H9 (cell line): ENCODE results near the gene ZBTB38. TPM values are rescaled to one million over a fixed set of nuclear protein-coding genes. Genes with fewer than 3 reads are reported as not detected.

Experiments
- DNase-seq: peaks from one replicate; pipeline ENCODE4 v3.0.0-alpha.2; 2017
- H2AFZ ChIP-seq: one replicate; pipeline ENCODE4 v1.6.1; 2013; ENCODE audit warnings: mild to moderate bottlenecking, low read length, control low read depth, moderate library complexity
- H2AK5ac ChIP-seq: 2 replicates; pipeline ENCODE4 v1.6.1; 2013; ENCODE audit warnings: low read length, control low read depth, mixed read lengths; ENCODE audit not compliant: insufficient read length
- H2BK120ac ChIP-seq: one replicate; pipeline ENCODE4 v1.6.1; 2013; ENCODE audit warnings: low read depth, mild to moderate bottlenecking, low read length, control low read depth, inconsistent platforms; ENCODE audit not compliant: poor library complexity, severe bottlenecking
- H2BK12ac ChIP-seq: 2 replicates; pipeline ENCODE4 v1.6.1; 2013; ENCODE audit warnings: low read length, control low read depth, mixed read lengths, low read depth; ENCODE audit not compliant: insufficient read length
- H2BK15ac ChIP-seq: 2 replicates; pipeline ENCODE4 v1.6.1; 2013; ENCODE audit warnings: low read depth, low read length, control low read depth
- H2BK20ac ChIP-seq: one replicate; pipeline ENCODE4 v1.6.1; 2013; ENCODE audit warnings: low read depth, mild to moderate bottlenecking, low read length, control low read depth, inconsistent platforms; ENCODE audit not compliant: poor library complexity, severe bottlenecking
- H2BK5ac ChIP-seq: 2 replicates; pipeline ENCODE4 v1.6.1; 2013; ENCODE audit warnings: low read length, control low read depth, mixed read lengths; ENCODE audit not compliant: insufficient read length
- H3K14ac ChIP-seq: 2 replicates; pipeline ENCODE4 v1.6.1; 2013; ENCODE audit warnings: low read length, control low read depth; ENCODE audit not compliant: insufficient read depth
- H3K18ac ChIP-seq: 2 replicates; pipeline ENCODE4 v1.6.1; 2013; ENCODE audit warnings: low read depth, mild to moderate bottlenecking, mixed read lengths, low read length, control low read depth; ENCODE audit not compliant: insufficient read length
- H3K23ac ChIP-seq: 2 replicates; pipeline ENCODE4 v1.6.1; 2013; ENCODE audit warnings: low read length, control low read depth, mixed read lengths, low read depth; ENCODE audit not compliant: insufficient read length
- H3K23me2 ChIP-seq: 2 replicates; pipeline ENCODE4 v1.6.1; 2013; ENCODE audit warnings: low read depth, mild to moderate bottlenecking, mixed read lengths, low read length, control low read depth; ENCODE audit not compliant: insufficient read length, poor library complexity, severe bottlenecking
- H3K27ac ChIP-seq: 2 replicates; pipeline ENCODE4 v1.5.1; 2013; ENCODE audit warnings: low read length, control low read depth, mixed read lengths, low read depth; ENCODE audit not compliant: insufficient read length
- H3K27me3 ChIP-seq: 2 replicates; pipeline ENCODE4 v1.6.1; 2013; ENCODE audit warnings: low read length, control low read depth, inconsistent platforms; ENCODE audit not compliant: insufficient read depth
- H3K4ac ChIP-seq: 2 replicates; pipeline ENCODE4 v1.6.1; 2013; ENCODE audit warnings: low read depth, mild to moderate bottlenecking, control low read depth, inconsistent platforms, low read length, moderate library complexity
- H3K4me1 ChIP-seq: 2 replicates; pipeline ENCODE4 v1.6.1; 2013; ENCODE audit warnings: low read length, control low read depth, inconsistent platforms; ENCODE audit not compliant: insufficient read depth
- H3K4me2 ChIP-seq: 2 replicates; pipeline ENCODE4 v1.6.1; 2013; ENCODE audit warnings: low read length, control low read depth, mixed read lengths; ENCODE audit not compliant: insufficient read length, insufficient read depth
- H3K56ac ChIP-seq: 2 replicates; pipeline ENCODE4 v1.6.1; 2013; ENCODE audit warnings: low read depth, mild to moderate bottlenecking, mixed read lengths, low read length, control low read depth; ENCODE audit not compliant: insufficient read length
- H3K79me1 ChIP-seq: 2 replicates; pipeline ENCODE4 v1.6.1; 2013; ENCODE audit warnings: low read depth, mild to moderate bottlenecking, moderate library complexity, low read length, control low read depth, inconsistent platforms; ENCODE audit not compliant: insufficient read depth, poor library complexity, severe bottlenecking
- H3K79me2 ChIP-seq: 2 replicates; pipeline ENCODE4 v1.6.1; 2013; ENCODE audit warnings: low read length, control low read depth, inconsistent platforms; ENCODE audit not compliant: insufficient read depth
- H3K9ac ChIP-seq: 2 replicates; pipeline ENCODE4 v1.6.1; 2013; ENCODE audit warnings: low read length, control low read depth, mixed read lengths; ENCODE audit not compliant: insufficient read length; ENCODE audit errors: extremely low read depth
- H3K9me3 ChIP-seq: one replicate; pipeline ENCODE4 v1.6.1; 2013; ENCODE audit warnings: low read depth, low read length, inconsistent platforms; ENCODE audit not compliant: control insufficient read depth
- H3T11ph ChIP-seq: one replicate; pipeline ENCODE4 v1.6.1; 2013; ENCODE audit warnings: mild to moderate bottlenecking, low read length, control low read depth, inconsistent platforms
- H4K20me1 ChIP-seq: one replicate; pipeline ENCODE4 v1.6.1; 2013; ENCODE audit not compliant: control insufficient read depth, insufficient read length, insufficient read depth
- H4K5ac ChIP-seq: 2 replicates; pipeline ENCODE4 v1.6.1; 2013; ENCODE audit warnings: low read depth, mild to moderate bottlenecking, mixed read lengths, low read length, control low read depth; ENCODE audit not compliant: insufficient read length
- H4K8ac ChIP-seq: replicated peaks from 2 replicates; pipeline ENCODE4 v1.6.1; 2013; ENCODE audit warnings: low read length, control low read depth, mixed read lengths, low read depth; ENCODE audit not compliant: insufficient read length
- H4K91ac ChIP-seq: 2 replicates; pipeline ENCODE4 v1.6.1; 2013; ENCODE audit warnings: low read depth, mild to moderate bottlenecking, moderate library complexity, mixed read lengths, low read length, control low read depth; ENCODE audit not compliant: insufficient read length
- H3K27ac Mint-ChIP-seq, 3 experiments: 2 replicates in 2 of 3; 3 replicates in 1 of 3; pipeline ENCODE4 v1.8.0; 2020 to 2021; ENCODE audit warnings: mixed read lengths in 3 of 3, mild to moderate bottlenecking in 1 of 3, moderate library complexity in 1 of 3
- H3K27me3 Mint-ChIP-seq: 2 replicates; pipeline ENCODE4 v1.8.0; 2021; ENCODE audit warnings: low read depth, mild to moderate bottlenecking, moderate library complexity, mixed read lengths
- H3K36me3 Mint-ChIP-seq, 3 experiments: 2 replicates in 2 of 3; 3 replicates in 1 of 3; pipeline ENCODE4 v1.8.0; 2020 to 2021; ENCODE audit warnings: low read depth in 3 of 3, mixed read lengths in 3 of 3; ENCODE audit not compliant: insufficient read depth in 1 of 3
- H3K4me1 Mint-ChIP-seq, 2 experiments: 2 replicates each; pipeline ENCODE4 v1.8.0; 2020; ENCODE audit warnings: mixed read lengths in 2 of 2
- H3K4me3 Mint-ChIP-seq, 2 experiments: 2 replicates in 1 of 2; 3 replicates in 1 of 2; pipeline ENCODE4 v1.8.0; 2020 to 2021; ENCODE audit warnings: mild to moderate bottlenecking in 2 of 2, mixed read lengths in 2 of 2, moderate library complexity in 1 of 2
- H3K9me3 Mint-ChIP-seq, 2 experiments: 2 replicates in 1 of 2; 3 replicates in 1 of 2; pipeline ENCODE4 v1.8.0; 2020; ENCODE audit warnings: mild to moderate bottlenecking in 2 of 2, mixed read lengths in 2 of 2, moderate library complexity in 1 of 2
- CTCF ChIP-seq: fragments of 200-600 bp; sonication (generic); conservative IDR thresholded peaks from 3 replicates; pipeline ENCODE4 v1.8.0; 2021; ENCODE audit warnings: antibody characterized with exemption, mild to moderate bottlenecking
- WGBS: extraction: QIAGEN DNeasy Blood & Tissue Kit; methylation state at CpG from one replicate; pipeline ENCODE4 v1.1.7; 2013; ENCODE audit warnings: missing lambda C conversion rate, low lambda C conversion rate, mixed read lengths; ENCODE audit not compliant: insufficient read length; ENCODE audit errors: extremely low coverage; 5-methylcytosine and 5-hydroxymethylcytosine counted together
- total RNA-seq: library from RNA; stranded (reverse); gene quantifications from 2 replicates; pipeline ENCODE4 v1.2.1, GENCODE V29; 2021

ZBTB38 gene
- total RNA-seq, 1 experiment from 2014 or later: 14.6 TPM

DNA sequence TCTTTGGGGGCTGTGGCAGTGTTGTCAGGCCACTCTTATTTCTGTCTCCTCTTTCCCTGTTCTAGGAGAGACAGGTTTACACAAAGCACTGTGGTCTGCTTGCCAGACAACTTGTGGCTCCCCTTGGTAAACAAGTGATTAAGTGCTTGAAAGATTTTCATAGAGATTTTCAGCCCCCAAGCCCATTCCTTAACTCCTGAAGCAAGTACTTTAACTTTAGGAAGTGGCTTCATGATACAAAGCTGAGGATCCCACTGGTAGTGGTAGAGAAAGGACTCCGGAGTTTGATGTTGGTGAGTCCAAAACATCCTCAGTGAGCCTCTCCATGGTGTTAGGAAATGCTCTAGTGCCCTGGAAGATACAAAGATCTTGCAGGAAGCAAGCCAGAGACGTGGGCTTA, 12.0 kb downstream of the ZBTB38 start:
- no peak overlapping the region for H2BK15ac ChIP-seq
- H3K23ac ChIP-seq: no peak overlapping the region
- WGBS: no CpG with 5 or more reads among the region's 2 CpGs
- H3T11ph ChIP-seq: no peak overlapping the region
- Mint-ChIP-seq H3K27ac (no peak overlapping the region), H3K27me3 (peaks cover 3% of the 10 kb centered on the region), H3K4me3 (no peak overlapping the region), H3K9me3 (no peaks in the 10 kb centered on the region), H3K36me3 (no peaks in the 10 kb centered on the region; a peak in 2 of 7 replicates), H3K4me1 (peaks cover 27 to 36% of the 10 kb centered on the region in 2 experiments)
- no peaks in the 10 kb centered on the region for H3K9me3 ChIP-seq
- H3K27me3 ChIP-seq: peaks cover 2% of the 10 kb centered on the region; the same call in 1 of the 2 replicates
- H4K5ac ChIP-seq: no peak overlapping the region
- H2AFZ ChIP-seq: no peak overlapping the region
- no peak overlapping the region for H2BK12ac ChIP-seq
- no peaks in the 10 kb centered on the region for H3K79me2 ChIP-seq
- DNase-seq: no peak
- no peak overlapping the region for H3K27ac ChIP-seq
- TF ChIP-seq CTCF: no peak
- H3K4me1 ChIP-seq: peaks cover 4% of the 10 kb centered on the region; the same call in 1 of the 2 replicates
- H3K56ac ChIP-seq: no peak overlapping the region
- H2BK20ac ChIP-seq: no peak overlapping the region
- H4K8ac ChIP-seq: no peak overlapping the region
- H3K23me2 ChIP-seq: no peaks in the 10 kb centered on the region
- no peak overlapping the region for H3K14ac ChIP-seq
- H3K4me2 ChIP-seq: no peak overlapping the region
- no peak overlapping the region for H2BK120ac ChIP-seq
- no peak overlapping the region for H2BK5ac ChIP-seq
- H3K79me1 ChIP-seq: no peaks in the 10 kb centered on the region
- H2AK5ac ChIP-seq: no peak overlapping the region
- H3K9ac ChIP-seq: no peak overlapping the region
- no peak overlapping the region for H3K18ac ChIP-seq
- no peak overlapping the region for H3K4ac ChIP-seq
- no peak overlapping the region for H4K91ac ChIP-seq
- H4K20me1 ChIP-seq: no peaks in the 10 kb centered on the region
